ENCODE data around the gene MAP4K3. TPM values are rescaled to one million over a fixed set of nuclear protein-coding genes. Genes with fewer than 3 reads are reported as not detected.

The MAP4K3 gene
- total and polyA plus RNA-seq, 2 of the 8 experiments (the other 6 are each of a cell fraction or from before 2014, with no cell fraction given) = 11.4 to 63.0 TPM

DNA sequence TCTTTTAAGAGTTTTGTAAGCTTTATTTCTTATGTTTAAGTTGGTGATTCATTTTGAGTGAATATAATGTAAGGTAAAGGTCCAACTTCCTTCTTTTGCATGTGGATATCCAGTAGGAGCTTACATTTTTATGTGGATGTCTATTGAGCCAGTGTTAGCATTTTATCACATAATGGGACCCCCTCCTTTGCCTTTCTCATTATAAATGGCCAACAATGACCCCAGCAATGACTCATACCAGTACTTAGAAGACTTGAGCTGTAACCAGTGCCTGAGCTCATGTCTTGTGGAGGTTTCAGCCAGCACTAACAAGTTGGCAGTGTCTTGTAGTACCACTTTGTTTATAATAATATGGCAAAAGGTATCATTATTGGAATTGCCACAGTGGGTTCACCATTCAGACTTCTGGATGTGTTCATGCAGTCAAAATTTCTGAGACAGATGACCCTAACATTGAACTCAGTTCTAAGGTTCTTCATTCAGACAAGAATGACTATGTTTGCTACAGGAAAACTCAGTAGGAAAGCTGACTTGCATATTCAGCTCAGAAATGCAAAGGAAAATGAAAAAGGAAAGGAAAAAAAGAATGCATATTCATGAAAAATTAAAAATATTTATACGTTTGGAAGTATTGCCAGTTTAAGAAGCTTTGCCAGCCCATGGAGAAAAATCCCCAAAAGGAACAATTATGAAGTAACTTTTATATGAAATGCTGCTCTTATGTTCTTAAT, 234.3 kb downstream of the MAP4K3 start:
- Histone ChIP-seq H3K79me1 (ENCODE audit: low read depth, low read length) (no peaks in the 10 kb centered on the region; the same call in 1 of the 2 replicates), H2AK5ac (ENCODE audit: low read depth, low read length) (no peak overlapping the region), H3K23ac (ENCODE audit: insufficient read length) (no peak overlapping the region), H2BK5ac (ENCODE audit: low read depth, low read length) (peak overlapping the region; percentile 75; the same call in 1 of the 2 replicates), H3K36me3 (ENCODE audit: control insufficient read depth in 2 of 4, insufficient read depth in 4 of 4, low read length in 3 of 4) (no peaks in the 10 kb centered on the region), H3K4me2 (ENCODE audit: insufficient read depth in 1 of 2, low read depth in 2 of 2, low read length in 2 of 2) (peak overlapping the region; percentile 47 to 48; a peak in 2 of 4 replicates), H3K27ac (ENCODE audit: low read depth, low read length) (no peak overlapping the region), H2AFZ (ENCODE audit: low read length) (no peak overlapping the region), H3K4me1 (replicated peaks in 1 of 4; ENCODE audit: control insufficient read depth in 3 of 4, insufficient read depth in 4 of 4, low read length in 3 of 4) (peaks cover 0 to 6% (median 4%) of the 10 kb centered on the region in 4 experiments; a peak in 3 of 7 replicates), H3K56ac (replicated peaks; ENCODE audit: insufficient read length, low read depth, low read length) (no peak overlapping the region), H4K5ac (ENCODE audit: insufficient read length, low read depth, low read length) (no peak overlapping the region), H3K14ac (ENCODE audit: insufficient read length) (no peak overlapping the region), H3K79me2 (ENCODE audit: control insufficient read depth in 1 of 2, insufficient read depth in 2 of 2, low read length in 2 of 2) (no peaks in the 10 kb centered on the region), H3K27me3 (replicated peaks in 1 of 4; ENCODE audit: control insufficient read depth in 3 of 4, extremely low read depth in 1 of 4, insufficient read depth in 3 of 4, low read length in 3 of 4) (no peaks in the 10 kb centered on the region), H2BK20ac (ENCODE audit: low read length) (peak overlapping the region; percentile 53; the same call in 1 of the 2 replicates), H2BK12ac (ENCODE audit: low read depth, low read length) (peak overlapping the region; percentile 68; the same call in 1 of the 2 replicates), H3K23me2 (ENCODE audit: low read depth, low read length) (no peaks in the 10 kb centered on the region), H2BK15ac (ENCODE audit: low read length) (no peak overlapping the region), H4K8ac (ENCODE audit: extremely low read depth, insufficient read depth, low read length) (no peak overlapping the region), H4K91ac (replicated peaks; ENCODE audit: insufficient read length, low read length) (no peak overlapping the region), H4K20me1 (replicated peaks in 1 of 2; ENCODE audit: control insufficient read depth in 1 of 2, insufficient read depth in 2 of 2, low read length in 2 of 2) (no peaks in the 10 kb centered on the region), H3K9me3 (ENCODE audit: insufficient read depth in 2 of 2, low read depth in 1 of 2, low read length in 1 of 2) (no peaks in the 10 kb centered on the region), H2BK120ac (replicated peaks; ENCODE audit: low read depth, low read length) (no peak overlapping the region), H3K4me3 (ENCODE audit: extremely low read depth in 1 of 4, insufficient read depth in 2 of 4, low read depth in 3 of 4, low read length in 4 of 4) (peak overlapping the region in 1 of 4 experiments; percentile 17; a peak in 1 of 8 replicates), H3K4ac (replicated peaks; ENCODE audit: insufficient read length, low read depth, low read length) (no peak overlapping the region), H3K18ac (ENCODE audit: extremely low read depth, low read length) (peak overlapping the region; percentile 34; the same call in 1 of the 2 replicates), H3K9ac (replicated peaks in 1 of 4; ENCODE audit: extremely low read depth in 1 of 4, low read depth in 3 of 4, low read length in 3 of 4) (no peak overlapping the region)
- DNase-seq (ENCODE audit: low read depth in 1 of 2, low spot score in 2 of 2) (peak in 1 of 2 experiments; percentile 39), FAIRE-seq (peak; percentile 89)
- POLR2A ChIA-PET (ENCODE audit: partially characterized antibody) = interaction anchor here (0.7 kb wide), 1 partner anchor 14 kb away, joined by 3 read pairs; no protein-coding TSS in a partner anchor
- CTCF ChIA-PET (ENCODE audit: partially characterized antibody) = interaction anchor here (0.7 to 1.8 kb wide), 4 partner anchors 8 to 144 kb away, joined by 3 to 5 read pairs (median 4); no protein-coding TSS in a partner anchor
- 54% methylated on average over 1 of the region's 1 CpG; no CpG with 5 or more reads in 1 of the 2 experiments for whole genome bisulfite sequencing, 2 experiments (ENCODE audit: extremely low coverage in 1 of 2, insufficient coverage in 1 of 2, insufficient read length in 1 of 2, insufficient replicate concordance in 2 of 2, low coverage in 1 of 2, low lambda C conversion rate in 2 of 2, missing lambda C conversion rate in 1 of 2)
- no peak for TF ChIP-seq HDAC2 (IDR thresholded peaks at IDR 0.05; ENCODE audit: borderline replicate concordance in 1 of 2, low read depth in 2 of 2, low read length in 2 of 2)
- no peak for TF ChIP-seq MAFK (IDR thresholded peaks at IDR 0.05; ENCODE audit: low read depth, low read length)
- no peak for TF ChIP-seq CTBP2 (IDR thresholded peaks at IDR 0.05; ENCODE audit: borderline replicate concordance, insufficient read depth, insufficient read length, low read length)
- TF ChIP-seq JUND (IDR thresholded peaks at IDR 0.05; ENCODE audit: low read length) = peak; percentile 94
- TF ChIP-seq JUN (IDR thresholded peaks at IDR 0.05; ENCODE audit: low read depth, low read length) = peak; percentile 76; the same call in 1 of the 2 replicates
